Measurements from ENCODE around the gene HBG1.
"Not testable (repeated sequence)": the region's sequence is repeated elsewhere in the genome, so short reads cannot be mapped to it uniquely, and the experiment has no call there.

Gene HBG1

GRCh38 chr11:5265832-5266231 is 16.2 kb upstream of the HBG1 start:
- Histone ChIP-seq H3K9me3 (replicated peaks in 1 of 2; ENCODE audit: control insufficient read depth in 2 of 2, insufficient read depth in 1 of 2, low read depth in 1 of 2, low read length in 2 of 2) (no peaks in the 10 kb centered on the region), H3K27ac (replicated peaks; ENCODE audit: low read length) (no peak overlapping the region), H2AFZ (ENCODE audit: low read length) (no peak overlapping the region), H4K91ac (ENCODE audit: low read depth, low read length, poor library complexity) (no peak overlapping the region), H3K23ac (ENCODE audit: low read depth, low read length, poor library complexity) (no peak overlapping the region), H4K8ac (ENCODE audit: low read depth, low read length) (no peak overlapping the region), H2BK120ac (ENCODE audit: low read depth, low read length) (no peak overlapping the region), H2AK5ac (ENCODE audit: low read depth, low read length) (no peak overlapping the region), H2BK12ac (ENCODE audit: low read length) (no peak overlapping the region), H3K9ac (ENCODE audit: low read depth, low read length, poor library complexity) (no peak overlapping the region), H3K36me3 (replicated peaks in 1 of 2; ENCODE audit: control insufficient read depth in 2 of 2, insufficient read depth in 2 of 2, low read length in 2 of 2) (no peaks in the 10 kb centered on the region), H3K27me3 (ENCODE audit: control insufficient read depth in 3 of 3, insufficient read depth in 3 of 3, low read depth in 1 of 3, low read length in 3 of 3) (no peaks in the 10 kb centered on the region), H3K4me1 (ENCODE audit: control insufficient read depth in 2 of 2, insufficient read depth in 1 of 2, low read depth in 1 of 2, low read length in 2 of 2) (no peaks in the 10 kb centered on the region), H2BK15ac (ENCODE audit: low read length) (no peak overlapping the region), H3K18ac (ENCODE audit: low read length) (no peak overlapping the region), H3K14ac (ENCODE audit: low read length) (no peak overlapping the region), H3K4me2 (ENCODE audit: insufficient read depth, low read length, poor library complexity, severe bottlenecking) (no peak overlapping the region), H3K4me3 (ENCODE audit: low read length in 2 of 2) (no peak overlapping the region), H2BK5ac (ENCODE audit: low read length) (no peak overlapping the region), H3K79me1 (ENCODE audit: low read depth, low read length) (no peaks in the 10 kb centered on the region), H3K4ac (ENCODE audit: low read length) (no peak overlapping the region)
- WGBS, 2 donors (ENCODE audit: extremely low coverage in 2 of 2, insufficient read length in 2 of 2, insufficient replicate concordance in 1 of 2), result no CpG with 5 or more reads among the region's 2 CpGs
- no peak for DNase-seq (ENCODE audit: low spot score)

GRCh38 chr11:5258543-5259262 is 9.0 kb upstream of the HBG1 start:
- Histone ChIP-seq H3K4me3 (ENCODE audit: low read length in 2 of 2) (no peak overlapping the region), H4K8ac (ENCODE audit: low read depth, low read length) (no peak overlapping the region), H3K27ac (replicated peaks; ENCODE audit: low read length) (no peak overlapping the region), H3K9ac (ENCODE audit: low read depth, low read length, poor library complexity) (no peak overlapping the region), H3K79me1 (ENCODE audit: low read depth, low read length) (peaks cover 2% of the 10 kb centered on the region), H3K36me3 (replicated peaks in 1 of 2; ENCODE audit: control insufficient read depth in 2 of 2, insufficient read depth in 2 of 2, low read length in 2 of 2) (no peaks in the 10 kb centered on the region), H2BK12ac (ENCODE audit: low read length) (no peak overlapping the region), H2AFZ (ENCODE audit: low read length) (no peak overlapping the region), H3K4me1 (ENCODE audit: control insufficient read depth in 2 of 2, insufficient read depth in 1 of 2, low read depth in 1 of 2, low read length in 2 of 2) (peaks cover 0 to 3% of the 10 kb centered on the region in 2 donors), H2AK5ac (ENCODE audit: low read depth, low read length) (no peak overlapping the region), H3K4me2 (ENCODE audit: insufficient read depth, low read length, poor library complexity, severe bottlenecking) (peak overlapping the region; percentile 11), H3K4ac (ENCODE audit: low read length) (no peak overlapping the region), H3K14ac (ENCODE audit: low read length) (no peak overlapping the region), H2BK120ac (ENCODE audit: low read depth, low read length) (no peak overlapping the region), H3K23ac (ENCODE audit: low read depth, low read length, poor library complexity) (no peak overlapping the region), H3K18ac (ENCODE audit: low read length) (peak overlapping the region; percentile 80), H2BK15ac (ENCODE audit: low read length) (no peak overlapping the region), H2BK5ac (ENCODE audit: low read length) (no peak overlapping the region), H3K27me3 (ENCODE audit: control insufficient read depth in 3 of 3, insufficient read depth in 3 of 3, low read depth in 1 of 3, low read length in 3 of 3) (no peaks in the 10 kb centered on the region), H3K9me3 (replicated peaks in 1 of 2; ENCODE audit: control insufficient read depth in 2 of 2, insufficient read depth in 1 of 2, low read depth in 1 of 2, low read length in 2 of 2) (no peaks in the 10 kb centered on the region), H4K91ac (ENCODE audit: low read depth, low read length, poor library complexity) (no peak overlapping the region)
- DNase-seq (ENCODE audit: low spot score), result no peak
- WGBS, 2 donors (ENCODE audit: extremely low coverage in 2 of 2, insufficient read length in 2 of 2, insufficient replicate concordance in 1 of 2), result no CpG with 5 or more reads among the region's 7 CpGs

- Histone ChIP-seq H4K91ac (ENCODE audit: low read depth, low read length, poor library complexity) (no peak overlapping the region), H2BK120ac (ENCODE audit: low read depth, low read length) (no peak overlapping the region), H2BK15ac (ENCODE audit: low read length) (no peak overlapping the region), H3K27ac (replicated peaks; ENCODE audit: low read length) (no peak overlapping the region), H3K36me3 (replicated peaks in 1 of 2; ENCODE audit: control insufficient read depth in 2 of 2, insufficient read depth in 2 of 2, low read length in 2 of 2) (no peaks in the 10 kb centered on the region), H3K79me1 (ENCODE audit: low read depth, low read length) (peaks cover 2% of the 10 kb centered on the region), H3K9me3 (replicated peaks in 1 of 2; ENCODE audit: control insufficient read depth in 2 of 2, insufficient read depth in 1 of 2, low read depth in 1 of 2, low read length in 2 of 2) (no peaks in the 10 kb centered on the region), H3K27me3 (ENCODE audit: control insufficient read depth in 3 of 3, insufficient read depth in 3 of 3, low read depth in 1 of 3, low read length in 3 of 3) (no peaks in the 10 kb centered on the region), H2BK12ac (ENCODE audit: low read length) (no peak overlapping the region), H3K4me3 (ENCODE audit: low read length in 2 of 2) (no peak overlapping the region), H2AFZ (ENCODE audit: low read length) (no peak overlapping the region), H3K4ac (ENCODE audit: low read length) (no peak overlapping the region), H2BK5ac (ENCODE audit: low read length) (no peak overlapping the region), H4K8ac (ENCODE audit: low read depth, low read length) (no peak overlapping the region), H3K23ac (ENCODE audit: low read depth, low read length, poor library complexity) (no peak overlapping the region), H3K4me2 (ENCODE audit: insufficient read depth, low read length, poor library complexity, severe bottlenecking) (no peak overlapping the region), H3K4me1 (ENCODE audit: control insufficient read depth in 2 of 2, insufficient read depth in 1 of 2, low read depth in 1 of 2, low read length in 2 of 2) (peaks cover 0 to 3% of the 10 kb centered on the region in 2 donors), H3K9ac (ENCODE audit: low read depth, low read length, poor library complexity) (no peak overlapping the region), H2AK5ac (ENCODE audit: low read depth, low read length) (no peak overlapping the region), H3K14ac (ENCODE audit: low read length) (no peak overlapping the region), H3K18ac (ENCODE audit: low read length) (no peak overlapping the region)
- DNase-seq (ENCODE audit: low spot score), result no peak
- WGBS, 2 donors (ENCODE audit: extremely low coverage in 2 of 2, insufficient read length in 2 of 2, insufficient replicate concordance in 1 of 2), result no CpG with 5 or more reads among the region's 2 CpGs
These were observed 7.6 kb upstream of the HBG1 start for GRCh38 chr11:5257296-5257695.

GRCh38 chr11:5254646-5255413 is 5.2 kb upstream of the HBG1 start, which contains the start of gene HBG2:
Gene HBG2, minus strand, starts transcription at chr11:5254781. Its CDS starts 53 bp downstream, at chr11:5254728.
- not testable (repeated sequence) for H2BK15ac ChIP-seq (ENCODE audit: low read length); H4K8ac ChIP-seq (ENCODE audit: low read depth, low read length); H3K4me2 ChIP-seq (ENCODE audit: insufficient read depth, low read length, poor library complexity, severe bottlenecking); H2BK120ac ChIP-seq (ENCODE audit: low read depth, low read length); H2AFZ ChIP-seq (ENCODE audit: low read length); H2BK5ac ChIP-seq (ENCODE audit: low read length); H3K18ac ChIP-seq (ENCODE audit: low read length); H3K4me1 ChIP-seq (ENCODE audit: control insufficient read depth in 2 of 2, insufficient read depth in 1 of 2, low read depth in 1 of 2, low read length in 2 of 2); H3K36me3 ChIP-seq (replicated peaks in 1 of 2; ENCODE audit: control insufficient read depth in 2 of 2, insufficient read depth in 2 of 2, low read length in 2 of 2); H3K4me3 ChIP-seq (ENCODE audit: low read length in 2 of 2); H3K27me3 ChIP-seq (ENCODE audit: control insufficient read depth in 3 of 3, insufficient read depth in 3 of 3, low read depth in 1 of 3, low read length in 3 of 3); H3K79me1 ChIP-seq (ENCODE audit: low read depth, low read length); H3K14ac ChIP-seq (ENCODE audit: low read length); H2AK5ac ChIP-seq (ENCODE audit: low read depth, low read length); H2BK12ac ChIP-seq (ENCODE audit: low read length); H3K4ac ChIP-seq (ENCODE audit: low read length); H4K91ac ChIP-seq (ENCODE audit: low read depth, low read length, poor library complexity); DNase-seq (ENCODE audit: low spot score); H3K9ac ChIP-seq (ENCODE audit: low read depth, low read length, poor library complexity); H3K23ac ChIP-seq (ENCODE audit: low read depth, low read length, poor library complexity); H3K27ac ChIP-seq (replicated peaks; ENCODE audit: low read length); H3K9me3 ChIP-seq (replicated peaks in 1 of 2; ENCODE audit: control insufficient read depth in 2 of 2, insufficient read depth in 1 of 2, low read depth in 1 of 2, low read length in 2 of 2)
- WGBS, 2 donors (ENCODE audit: extremely low coverage in 2 of 2, insufficient read length in 2 of 2, insufficient replicate concordance in 1 of 2), result no CpG with 5 or more reads among the region's 9 CpGs

Measured in neuronal stem cell (in vitro differentiated cells).